NCI-H1417 treated with DMSO at 0.1 percent for 48 hours (cell line): ENCODE results near the gene ZNHIT2.

Source experiments
- DNase-seq: peaks from one replicate; lab custom pipeline; 2025; lab: John Stamatoyannopoulos, UW

The ZNHIT2 gene

GRCh38 chr11:65134240-65134951 is 16.9 kb upstream of the ZNHIT2 start, which contains the start of gene SYVN1:
Gene SYVN1, minus strand, starts transcription at chr11:65134519. Its CDS starts 918 bp downstream, at chr11:65133601.
- peak; percentile 91 for DNase-seq

GRCh38 chr11:65133724-65134123 is 16.2 kb upstream of the ZNHIT2 start:
- no peak for DNase-seq

- DNase-seq = no peak
Observed at GRCh38 chr11:65132988-65133700, 15.6 kb upstream of the ZNHIT2 start.

GRCh38 chr11:65132238-65132987 is 14.9 kb upstream of the ZNHIT2 start:
- no peak for DNase-seq

- no peak for DNase-seq
Observed at GRCh38 chr11:65131895-65132237, 14.4 kb upstream of the ZNHIT2 start.

GRCh38 chr11:65131417-65131776 is 13.9 kb upstream of the ZNHIT2 start:
- DNase-seq = no peak

- DNase-seq = no peak
Observed at GRCh38 chr11:65130631-65131416, 13.3 kb upstream of the ZNHIT2 start.

GRCh38 chr11:65129649-65130441 is 12.3 kb upstream of the ZNHIT2 start:
- DNase-seq = no peak

- DNase-seq = no peak
Observed at GRCh38 chr11:65128182-65129145, 11.0 kb upstream of the ZNHIT2 start.

GRCh38 chr11:65127473-65128181 is 10.1 kb upstream of the ZNHIT2 start:
- DNase-seq = no peak

- no peak for DNase-seq
Observed at GRCh38 chr11:65126624-65127274, 9.2 kb upstream of the ZNHIT2 start.

GRCh38 chr11:65125197-65126056 is 7.9 kb upstream of the ZNHIT2 start:
- DNase-seq = no peak

GRCh38 chr11:65124480-65125196 is 7.1 kb upstream of the ZNHIT2 start:
- DNase-seq = no peak

GRCh38 chr11:65121865-65122696 is 4.6 kb upstream of the ZNHIT2 start, which contains the start of the genes FAU and MRPL49:
Gene FAU, minus strand, starts transcription at chr11:65122134. Its CDS starts 321 bp downstream, at chr11:65121813.
Gene MRPL49, plus strand, starts transcription at chr11:65122321. Its CDS starts 26 bp downstream, at chr11:65122347.
- peak; percentile 96 for DNase-seq

- DNase-seq = no peak
Observed at GRCh38 chr11:65121447-65121864, 4.0 kb upstream of the ZNHIT2 start.

- no peak for DNase-seq
Observed at GRCh38 chr11:65120831-65121230, 3.3 kb upstream of the ZNHIT2 start.
